ENCODE data around the gene CCT7.

DNA sequence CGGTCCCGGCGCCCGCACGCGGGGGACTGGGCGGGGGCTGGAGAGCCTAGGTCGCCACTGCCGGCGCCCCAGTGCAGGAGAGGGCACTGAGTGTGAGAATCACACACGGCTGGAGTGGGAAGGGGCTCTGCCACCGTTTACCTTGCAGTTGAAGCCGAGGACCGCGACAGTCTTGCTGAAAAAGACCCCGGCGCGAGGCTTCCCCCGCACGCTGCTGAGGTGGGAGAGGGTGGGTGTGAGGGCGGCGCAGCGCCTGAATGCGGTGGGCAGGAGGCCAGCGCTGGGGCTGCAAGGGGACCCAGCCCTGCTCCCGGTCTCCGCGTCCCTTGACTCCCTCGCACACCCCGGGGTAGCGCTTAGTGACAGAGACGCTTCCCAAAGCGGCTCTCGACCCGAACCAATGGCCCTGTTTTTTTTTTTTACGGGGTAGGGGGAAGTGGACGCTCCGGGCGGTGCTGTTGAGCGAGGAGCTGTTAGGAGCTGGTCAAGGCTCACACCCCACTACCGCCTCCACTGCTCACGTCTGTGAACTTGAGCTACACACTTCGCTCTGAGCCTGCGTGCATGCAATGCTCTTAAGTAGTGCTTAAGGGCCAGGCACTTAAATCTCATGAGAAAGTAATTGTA, 30.9 kb upstream of the CCT7 start:
- TF ChIP-seq, protein P1, sequence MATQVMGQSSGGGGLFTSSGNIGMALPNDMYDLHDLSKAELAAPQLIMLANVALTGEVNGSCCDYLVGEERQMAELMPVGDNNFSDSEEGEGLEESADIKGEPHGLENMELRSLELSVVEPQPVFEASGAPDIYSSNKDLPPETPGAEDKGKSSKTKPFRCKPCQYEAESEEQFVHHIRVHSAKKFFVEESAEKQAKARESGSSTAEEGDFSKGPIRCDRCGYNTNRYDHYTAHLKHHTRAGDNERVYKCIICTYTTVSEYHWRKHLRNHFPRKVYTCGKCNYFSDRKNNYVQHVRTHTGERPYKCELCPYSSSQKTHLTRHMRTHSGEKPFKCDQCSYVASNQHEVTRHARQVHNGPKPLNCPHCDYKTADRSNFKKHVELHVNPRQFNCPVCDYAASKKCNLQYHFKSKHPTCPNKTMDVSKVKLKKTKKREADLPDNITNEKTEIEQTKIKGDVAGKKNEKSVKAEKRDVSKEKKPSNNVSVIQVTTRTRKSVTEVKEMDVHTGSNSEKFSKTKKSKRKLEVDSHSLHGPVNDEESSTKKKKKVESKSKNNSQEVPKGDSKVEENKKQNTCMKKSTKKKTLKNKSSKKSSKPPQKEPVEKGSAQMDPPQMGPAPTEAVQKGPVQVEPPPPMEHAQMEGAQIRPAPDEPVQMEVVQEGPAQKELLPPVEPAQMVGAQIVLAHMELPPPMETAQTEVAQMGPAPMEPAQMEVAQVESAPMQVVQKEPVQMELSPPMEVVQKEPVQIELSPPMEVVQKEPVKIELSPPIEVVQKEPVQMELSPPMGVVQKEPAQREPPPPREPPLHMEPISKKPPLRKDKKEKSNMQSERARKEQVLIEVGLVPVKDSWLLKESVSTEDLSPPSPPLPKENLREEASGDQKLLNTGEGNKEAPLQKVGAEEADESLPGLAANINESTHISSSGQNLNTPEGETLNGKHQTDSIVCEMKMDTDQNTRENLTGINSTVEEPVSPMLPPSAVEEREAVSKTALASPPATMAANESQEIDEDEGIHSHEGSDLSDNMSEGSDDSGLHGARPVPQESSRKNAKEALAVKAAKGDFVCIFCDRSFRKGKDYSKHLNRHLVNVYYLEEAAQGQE (IDR thresholded peaks at IDR 0.05; ENCODE audit: low read depth): no peak
- TF ChIP-seq CEBPB (IDR thresholded peaks at IDR 0.05): no peak
- no peak for TF ChIP-seq TAF1 (IDR thresholded peaks at IDR 0.05; ENCODE audit: low read depth)
- TF ChIP-seq FOXM1 (IDR thresholded peaks at IDR 0.05; ENCODE audit: borderline replicate concordance, low read depth): no peak
- TF ChIP-seq, protein P2, sequence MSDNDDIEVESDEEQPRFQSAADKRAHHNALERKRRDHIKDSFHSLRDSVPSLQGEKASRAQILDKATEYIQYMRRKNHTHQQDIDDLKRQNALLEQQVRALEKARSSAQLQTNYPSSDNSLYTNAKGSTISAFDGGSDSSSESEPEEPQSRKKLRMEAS (IDR thresholded peaks at IDR 0.05): no peak
- no peak for TF ChIP-seq EP300 (IDR thresholded peaks at IDR 0.05; ENCODE audit: borderline replicate concordance)
- TF ChIP-seq EGR1 (IDR thresholded peaks at IDR 0.05): no peak

Measured in Ishikawa (cell line).